Panc1 (cell line): ENCODE measurements around the gene TLL2. TPM values are rescaled to one million over a fixed set of nuclear protein-coding genes. Genes with fewer than 3 reads are reported as not detected.

Experiments
- ATAC-seq: fragments of 200-7000 bp; cut with Tn5 transposase; 2 replicates; pipeline ENCODE4 v1.9.1; 2020; ENCODE audit warnings: mild to moderate bottlenecking, moderate library complexity
- BruUV-seq: library from RNA; stranded (reverse); fragments of 400-500 nt; replicated peaks from 2 replicates; lab custom pipeline; 2021; lab: Mats Ljungman, UMichigan
- CTCF ChIA-PET: fragments of 300-600 bp; sonication (Branson Sonifier 250); formaldehyde crosslinking; loops from one replicate; lab custom pipeline; 2022; ENCODE audit warnings: antibody characterized with exemption; lab: Charles Lee
- POLR2A ChIA-PET: fragments of 300-600 bp; sonication (Branson Sonifier 250); formaldehyde crosslinking; loops from one replicate; lab custom pipeline; 2022; ENCODE audit warnings: antibody characterized with exemption; lab: Charles Lee
- DNase-seq: peaks from one replicate; pipeline ENCODE4 v3.0.0-alpha.2; 2010; ENCODE audit warnings: low read depth, low spot score
- H3K27ac ChIP-seq: 2 replicates; pipeline ENCODE4 v1.5.1; 2011; ENCODE audit warnings: mild to moderate bottlenecking, low read length, inconsistent platforms
- H3K27me3 ChIP-seq: fragments of 200-500 bp; sonication (Bioruptor generic); 2 replicates; pipeline ENCODE4 v1.6.0; 2014; ENCODE audit warnings: low read length, inconsistent platforms; ENCODE audit not compliant: control insufficient read depth, insufficient read depth
- H3K36me3 ChIP-seq: fragments of 200-500 bp; sonication (Bioruptor generic); 2 replicates; pipeline ENCODE4 v1.5.1; 2014; ENCODE audit warnings: inconsistent platforms, mild to moderate bottlenecking, low read length, moderate library complexity; ENCODE audit not compliant: control insufficient read depth, insufficient read depth
- H3K4me1 ChIP-seq: 2 replicates; pipeline ENCODE4 v1.5.1; 2011; ENCODE audit warnings: inconsistent platforms, mild to moderate bottlenecking, low read length, moderate library complexity; ENCODE audit not compliant: control insufficient read depth, insufficient read depth
- H3K4me3 ChIP-seq, 2 experiments: 2 replicates each; pipeline ENCODE4 v1.5.1; 2011 to 2012; ENCODE audit warnings: low read depth in 2 of 2, low read length in 2 of 2, mild to moderate bottlenecking in 2 of 2, inconsistent platforms in 1 of 2, moderate library complexity in 1 of 2
- H3K9me3 ChIP-seq: fragments of 200-500 bp; sonication (Bioruptor generic); 2 replicates; pipeline ENCODE4 v1.5.1; 2014; ENCODE audit warnings: low read depth, mild to moderate bottlenecking, inconsistent platforms, low read length, moderate library complexity; ENCODE audit not compliant: control insufficient read depth, insufficient read depth
- POLR2AphosphoS5 ChIP-seq: IDR thresholded peaks from 2 replicates; pipeline ENCODE4 v1.6.1; 2012; ENCODE audit warnings: mild to moderate bottlenecking, low read depth, low read length, moderate library complexity
- REST ChIP-seq, 2 experiments: IDR thresholded peaks; 2 replicates each; pipeline ENCODE4 v1.6.1; 2011 to 2012; ENCODE audit warnings: low read depth in 2 of 2, control low read depth in 1 of 2, low read length in 1 of 2, mild to moderate bottlenecking in 1 of 2, moderate library complexity in 1 of 2; ENCODE audit not compliant: insufficient read depth in 1 of 2
- SIN3A ChIP-seq: IDR thresholded peaks from 2 replicates; pipeline ENCODE4 v1.6.1; 2012; ENCODE audit warnings: low read depth, mild to moderate bottlenecking, low read length, moderate library complexity, borderline replicate concordance; ENCODE audit not compliant: insufficient read depth
- TCF7L2 ChIP-seq: IDR thresholded peaks from 2 replicates; pipeline ENCODE4 v1.6.1; 2011; ENCODE audit warnings: mild to moderate bottlenecking, low read depth, low read length, inconsistent platforms
- in situ Hi-C: cut with HindIII; loops from 2 replicates; pipeline ENCODE4 v1.10.0; 2016; ENCODE audit warnings: low sequenced_read_pairs, low pct_unique_long_range_greater_than_20kb
- intact Hi-C: fragments of 100-400 bp; cut with micrococcal nuclease; formaldehyde crosslinking; loops from one replicate; pipeline ENCODE4 v1.10.0; 2022; ENCODE audit not compliant: unreplicated experiment
- total RNA-seq: library from RNA; stranded (reverse); gene quantifications from one replicate; pipeline ENCODE4 v1.2.1, GENCODE V29; 2021; ENCODE audit not compliant: unreplicated experiment
- TF ChIP-seq, protein P1 (sequence below): fragments of 450-650 bp; IDR thresholded peaks from 2 replicates; pipeline ENCODE4 v1.5.1; 2017; ENCODE audit warnings: mild to moderate bottlenecking

The TLL2 gene
- total RNA-seq, 1 experiment from 2014 or later, result 0.64 TPM

DNA sequence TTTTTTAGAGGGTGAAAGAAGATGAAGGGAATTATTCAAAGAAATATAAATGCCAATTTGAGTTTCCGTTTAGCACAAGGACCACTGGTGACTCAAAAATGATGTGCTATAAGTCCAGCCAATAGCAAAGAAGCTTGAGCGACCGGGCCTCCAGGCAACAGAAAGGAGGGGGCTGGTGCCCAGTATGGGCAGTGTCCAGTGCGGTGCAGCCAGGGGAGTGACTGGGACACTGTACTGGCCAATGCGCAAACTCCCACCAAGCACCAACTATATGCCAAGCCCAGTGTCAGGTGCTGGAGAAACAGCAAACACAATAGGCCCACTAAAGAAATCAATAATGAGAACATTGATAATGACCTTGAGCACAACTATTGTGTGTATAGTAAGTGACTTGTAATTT is 144.8 kb downstream of the TLL2 start:
- Histone ChIP-seq H3K36me3 (no peaks in the 10 kb centered on the region), H3K27me3 (no peaks in the 10 kb centered on the region), H3K27ac (no peak overlapping the region), H3K4me1 (peaks cover 19% of the 10 kb centered on the region), H3K9me3 (no peaks in the 10 kb centered on the region), H3K4me3 (no peak overlapping the region)
- ChIA-PET CTCF (interaction anchor here (0.7 to 1.2 kb wide), 2 partner anchors 27 to 679 kb away, joined by 4 to 11 read pairs; no protein-coding TSS in a partner anchor), POLR2A (no interaction called here)
- DNase-seq (no peak), ATAC-seq (no peak)
- intact Hi-C loops, result no loop called here
- BruUV-seq, result no TSS peak
- TF ChIP-seq POLR2AphosphoS5 (no peak), REST (IDR thresholded peaks at IDR 0.05; ENCODE audit: insufficient read depth in 1 of 2, low read depth in 2 of 2, low read length in 1 of 2) (no peak), SIN3A (no peak), TCF7L2 (no peak)
- TF ChIP-seq, protein P1, sequence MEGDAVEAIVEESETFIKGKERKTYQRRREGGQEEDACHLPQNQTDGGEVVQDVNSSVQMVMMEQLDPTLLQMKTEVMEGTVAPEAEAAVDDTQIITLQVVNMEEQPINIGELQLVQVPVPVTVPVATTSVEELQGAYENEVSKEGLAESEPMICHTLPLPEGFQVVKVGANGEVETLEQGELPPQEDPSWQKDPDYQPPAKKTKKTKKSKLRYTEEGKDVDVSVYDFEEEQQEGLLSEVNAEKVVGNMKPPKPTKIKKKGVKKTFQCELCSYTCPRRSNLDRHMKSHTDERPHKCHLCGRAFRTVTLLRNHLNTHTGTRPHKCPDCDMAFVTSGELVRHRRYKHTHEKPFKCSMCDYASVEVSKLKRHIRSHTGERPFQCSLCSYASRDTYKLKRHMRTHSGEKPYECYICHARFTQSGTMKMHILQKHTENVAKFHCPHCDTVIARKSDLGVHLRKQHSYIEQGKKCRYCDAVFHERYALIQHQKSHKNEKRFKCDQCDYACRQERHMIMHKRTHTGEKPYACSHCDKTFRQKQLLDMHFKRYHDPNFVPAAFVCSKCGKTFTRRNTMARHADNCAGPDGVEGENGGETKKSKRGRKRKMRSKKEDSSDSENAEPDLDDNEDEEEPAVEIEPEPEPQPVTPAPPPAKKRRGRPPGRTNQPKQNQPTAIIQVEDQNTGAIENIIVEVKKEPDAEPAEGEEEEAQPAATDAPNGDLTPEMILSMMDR, result no peak
- in situ Hi-C loops, result no loop called here

- BruUV-seq, result no TSS peak
- in situ Hi-C loops, result no loop called here
- ChIA-PET CTCF (no interaction called here), POLR2A (no interaction called here)
- Histone ChIP-seq H3K4me3 (no peak overlapping the region), H3K27me3 (peaks cover 6% of the 10 kb centered on the region), H3K27ac (no peak overlapping the region), H3K9me3 (no peaks in the 10 kb centered on the region), H3K4me1 (peaks cover 19% of the 10 kb centered on the region), H3K36me3 (no peaks in the 10 kb centered on the region)
- intact Hi-C loops, result no loop called here
- ATAC-seq (no peak), DNase-seq (no peak)
- TF ChIP-seq, protein P1, result no peak
- no peak for TF ChIP-seq TCF7L2
- TF ChIP-seq SIN3A, result no peak
- TF ChIP-seq REST (IDR thresholded peaks at IDR 0.05; ENCODE audit: insufficient read depth in 1 of 2, low read depth in 2 of 2, low read length in 1 of 2), result no peak
- TF ChIP-seq POLR2AphosphoS5, result no peak
Measured at GRCh38 chr10:96367470-96367869, 146.3 kb downstream of the TLL2 start.
